HL-60 (cell line): ENCODE measurements around the gene ADRM1.

Source experiments
- DNase-seq, 2 experiments: peaks; one replicate each; pipeline ENCODE4 v3.0.0-alpha.2; 2010 to 2020; ENCODE audit warnings: low read depth in 1 of 2, low spot score in 1 of 2
- H3K27ac ChIP-seq: fragments of 250-450 bp; sonication (Bioruptor Pico); replicated peaks from 2 replicates; pipeline ENCODE4 v1.5.1; 2020; ENCODE audit warnings: mild to moderate bottlenecking, moderate library complexity
- H3K27me3 ChIP-seq: fragments of 250-450 bp; sonication (Bioruptor Pico); 2 replicates; pipeline ENCODE4 v1.5.1; 2021; ENCODE audit warnings: mild to moderate bottlenecking, moderate library complexity; ENCODE audit not compliant: insufficient read depth, poor library complexity, severe bottlenecking
- H3K4me3 ChIP-seq: replicated peaks from 2 replicates; pipeline ENCODE4 v1.5.1; 2011; ENCODE audit warnings: mild to moderate bottlenecking, control low read depth, low read length; ENCODE audit not compliant: insufficient read depth
- CTCF ChIP-seq: IDR thresholded peaks from one replicate; pipeline ENCODE4 v1.5.1; 2011; ENCODE audit warnings: low read length, control low read depth, inconsistent platforms; ENCODE audit not compliant: insufficient read depth
- GABPA ChIP-seq: IDR thresholded peaks from 2 replicates; pipeline ENCODE4 v1.6.1; 2012; ENCODE audit warnings: low read depth
- POLR2AphosphoS5 ChIP-seq: IDR thresholded peaks from 2 replicates; pipeline ENCODE4 v1.6.1; 2012; ENCODE audit warnings: low read depth
- REST ChIP-seq: IDR thresholded peaks from 2 replicates; pipeline ENCODE4 v1.6.1; 2012; ENCODE audit warnings: low read depth; ENCODE audit not compliant: insufficient replicate concordance
- SPI1 ChIP-seq: IDR thresholded peaks from 2 replicates; pipeline ENCODE4 v1.6.1; 2012; ENCODE audit warnings: low read depth, mild to moderate bottlenecking, borderline replicate concordance

The ADRM1 gene

DNA sequence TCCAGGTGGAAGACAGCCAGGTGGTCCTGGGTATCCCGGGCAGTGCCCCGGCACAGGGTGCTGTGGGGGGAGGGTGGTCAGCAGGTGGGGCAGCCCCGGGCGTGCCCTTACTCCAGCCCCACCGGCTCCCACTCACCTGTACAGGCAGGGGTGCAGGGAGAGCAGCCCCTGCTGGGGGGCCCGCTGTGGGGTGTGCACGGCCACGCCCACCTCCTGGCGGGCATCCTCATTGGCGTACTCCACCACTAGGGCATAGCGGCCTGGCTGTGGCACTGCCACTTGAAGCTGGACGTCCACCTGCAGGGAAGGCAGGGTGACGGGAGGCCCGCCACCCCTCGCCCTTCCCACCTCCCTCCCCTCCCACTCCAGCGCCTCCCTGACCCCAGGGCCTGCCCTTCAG is 29.6 kb downstream of the ADRM1 start:
- H3K4me3 ChIP-seq = no peak overlapping the region
- H3K27ac ChIP-seq = no peak overlapping the region
- no peak for DNase-seq
- H3K27me3 ChIP-seq = no peaks in the 10 kb centered on the region
- no peak for TF ChIP-seq SPI1
- no peak for TF ChIP-seq CTCF
- TF ChIP-seq REST = no peak
- TF ChIP-seq GABPA = no peak
- no peak for TF ChIP-seq POLR2AphosphoS5

DNA sequence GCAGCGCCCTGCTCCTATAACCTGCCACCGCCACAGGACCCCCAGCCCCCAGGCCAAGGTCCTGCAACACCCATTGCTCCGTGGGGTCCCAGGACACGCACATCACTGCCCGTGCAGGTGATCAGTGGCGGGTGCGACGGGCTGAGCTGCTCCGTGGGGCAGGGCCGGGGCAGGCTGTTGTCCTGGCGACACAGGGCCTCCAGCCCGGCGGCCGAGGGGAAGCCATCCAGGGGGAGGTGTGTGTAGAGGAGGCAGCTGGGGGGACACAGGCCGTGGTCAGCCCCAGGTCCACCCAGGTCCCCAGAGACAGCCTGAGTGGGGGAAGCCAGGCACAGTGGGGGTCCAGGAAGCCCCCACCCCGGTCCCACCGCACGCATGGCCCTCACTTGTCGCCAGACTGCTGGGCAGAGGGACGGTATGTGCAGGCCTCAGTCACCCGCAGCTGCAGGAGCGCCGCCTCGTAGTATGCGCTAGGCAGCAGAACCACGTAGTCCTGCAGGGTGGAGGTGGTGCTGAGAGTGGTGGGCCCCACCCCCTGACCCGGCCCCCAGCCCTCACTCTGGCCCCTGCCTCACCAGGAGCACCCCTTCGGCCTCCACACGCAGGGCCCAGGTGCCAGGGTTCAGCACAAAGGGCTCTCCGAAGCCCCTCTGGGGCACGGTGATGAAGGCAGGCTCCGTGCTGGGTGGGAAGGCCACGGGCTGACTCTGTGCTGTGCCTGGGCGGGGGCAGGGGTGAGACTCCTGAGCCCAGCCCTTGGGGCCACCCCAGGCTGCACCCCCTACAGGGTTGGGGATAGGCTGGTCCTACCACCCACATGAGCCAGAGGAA is 30.4 kb downstream of the ADRM1 start:
- TF ChIP-seq POLR2AphosphoS5 (no peak), REST (no peak), CTCF (no peak), SPI1 (no peak), GABPA (no peak)
- H3K4me3 ChIP-seq = no peak overlapping the region
- H3K27me3 ChIP-seq = no peaks in the 10 kb centered on the region
- no peak overlapping the region for H3K27ac ChIP-seq
- no peak for DNase-seq

- no peak for DNase-seq
- TF ChIP-seq GABPA = no peak
- TF ChIP-seq CTCF = no peak
- TF ChIP-seq REST = no peak
- no peak for TF ChIP-seq POLR2AphosphoS5
- no peak for TF ChIP-seq SPI1
- H3K4me3 ChIP-seq = no peak overlapping the region
- H3K27me3 ChIP-seq = no peaks in the 10 kb centered on the region
- no peak overlapping the region for H3K27ac ChIP-seq
These were observed 31.2 kb downstream of the ADRM1 start for GRCh38 chr20:62333820-62334595.
